Vein endothelial cell (primary cell): ENCODE measurements around the gene IFNA13. TPM values are rescaled to one million over a fixed set of nuclear protein-coding genes. Genes with fewer than 3 reads are reported as not detected.

Experiments used
- total RNA-seq: library from RNA; depleted of rRNA; stranded (reverse); fragments of >200 nt; gene quantifications from 2 replicates; pipeline ENCODE4 v1.2.3, GENCODE V29; 2012

IFNA13 gene
- total RNA-seq, result not detected in 2 replicates

GRCh38 chr9:21367957-21368356, at the start of gene IFNA13:
TSS of gene IFNA13 (minus strand) at chr9:21368057. CDS start at chr9:21368010, 47 bp downstream.

GRCh38 chr9:21408817-21409216, 41.0 kb upstream of the IFNA13 start, which contains the start of gene IFNA8:
TSS of gene IFNA8 (plus strand) at chr9:21409117. CDS start at chr9:21409177, 60 bp downstream.

GRCh38 chr9:21385131-21385670, 17.3 kb upstream of the IFNA13 start, which contains the start of gene IFNA2:
TSS of gene IFNA2 (minus strand) at chr9:21385398. CDS start at chr9:21385329, 69 bp downstream.

GRCh38 chr9:21350787-21351186, 17.1 kb downstream of the IFNA13 start, which contains the start of gene IFNA6:
TSS of gene IFNA6 (minus strand) at chr9:21350887. CDS start at chr9:21350887, 0 bp downstream.

GRCh38 chr9:21334701-21335632, 32.9 kb downstream of the IFNA13 start, which contains the start of gene KLHL9:
TSS of gene KLHL9 (minus strand) at chr9:21335404. CDS start at chr9:21334859, 545 bp downstream.

Other genes with a start within 250 kb of the IFNA13 start
- gene IFNW1, start 226.2 kb downstream of the IFNA13 start, total RNA-seq, result not detected in 2 replicates
- gene IFNA21, start 201.4 kb downstream of the IFNA13 start, total RNA-seq, result not detected in 2 replicates
- gene IFNA4, start 180.5 kb downstream of the IFNA13 start, total RNA-seq, result not detected in 2 replicates
- not detected in 2 replicates for gene IFNA7, start 165.9 kb downstream of the IFNA13 start, total RNA-seq
- gene IFNA10, start 160.9 kb downstream of the IFNA13 start, total RNA-seq, result not detected in 2 replicates
- gene IFNA16, start 150.7 kb downstream of the IFNA13 start, total RNA-seq, result not detected in 2 replicates
- not detected in 2 replicates for gene IFNA17, start 139.8 kb downstream of the IFNA13 start, total RNA-seq
- gene IFNA14, start 128.1 kb downstream of the IFNA13 start, total RNA-seq, result not detected in 2 replicates
- not detected in 2 replicates for gene IFNA5, start 62.7 kb downstream of the IFNA13 start, total RNA-seq
- gene KLHL9, start 32.7 kb downstream of the IFNA13 start, total RNA-seq, result 34.0 and 41.5 TPM in 2 replicates
- gene IFNA6, start 17.2 kb downstream of the IFNA13 start, total RNA-seq, result not detected in 2 replicates
- gene IFNA2, start 17.3 kb upstream of the IFNA13 start, total RNA-seq, result not detected in 2 replicates
- gene IFNA8, start 41.1 kb upstream of the IFNA13 start, total RNA-seq, result not detected in 2 replicates
- gene IFNA1, start 72.4 kb upstream of the IFNA13 start, total RNA-seq, result not detected in 2 replicates
- 0.86 and 1.6 TPM in 2 replicates for gene IFNE, start 114.3 kb upstream of the IFNA13 start, total RNA-seq